Colon (tissue), 2 donors: ENCODE measurements around the gene DSE.

Experiments
- FAIRE-seq: peaks from 2 replicates; lab custom pipeline; 2012; peaks lifted over from hg19 to GRCh38; lab: Jason Lieb, UNC
- donor health status: control.
- donor health status: control.

The DSE gene

GRCh38 chr6:116449565-116449964 is 78.8 kb downstream of the DSE start:
- no peak for FAIRE-seq

GRCh38 chr6:116450185-116450710 is 79.5 kb downstream of the DSE start:
- no peak for FAIRE-seq

GRCh38 chr6:116450769-116451740 is 80.3 kb downstream of the DSE start:
- FAIRE-seq, result no peak

GRCh38 chr6:116451916-116452315 is 81.2 kb downstream of the DSE start:
- FAIRE-seq, result no peak

GRCh38 chr6:116452531-116452930 is 81.8 kb downstream of the DSE start:
- FAIRE-seq, result no peak

DNA sequence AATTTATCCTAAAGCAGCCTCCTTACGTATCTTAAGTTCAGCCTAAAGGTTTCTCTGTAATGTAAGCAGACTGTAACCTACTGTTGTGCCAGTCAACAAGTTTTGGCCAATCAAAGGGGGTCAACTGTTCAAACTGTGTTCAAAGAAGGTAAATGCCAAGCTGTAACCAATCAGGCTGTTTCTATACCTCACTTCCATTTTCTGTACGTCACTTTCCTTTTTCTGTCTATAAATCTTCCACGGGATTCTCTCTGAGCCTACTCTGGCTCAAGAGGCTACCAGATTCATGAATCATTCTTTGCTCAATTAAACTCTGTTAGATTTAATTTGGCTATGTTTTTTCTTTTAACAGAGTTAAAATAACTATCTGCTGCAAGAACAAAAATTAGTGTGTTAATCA is 85.4 kb downstream of the DSE start:
- FAIRE-seq, result no peak

DNA sequence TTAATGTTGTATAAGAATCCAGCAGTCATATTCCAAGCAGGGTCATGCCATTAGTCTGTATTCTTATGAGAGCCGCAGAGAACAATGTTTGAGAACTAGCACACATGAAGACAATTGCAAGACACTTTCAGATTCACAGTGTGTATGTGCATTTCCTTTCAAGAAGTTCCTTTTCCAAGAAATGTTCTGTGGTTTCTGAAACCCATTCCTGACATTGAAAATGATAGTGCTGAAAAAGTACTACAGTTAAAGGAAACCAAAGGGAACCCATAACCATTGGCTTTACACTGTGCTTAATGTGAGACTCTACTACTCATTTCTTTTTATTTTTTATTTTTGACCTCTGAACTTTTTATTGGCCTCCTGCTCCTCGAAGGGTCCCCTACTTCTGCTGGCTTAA is 86.2 kb downstream of the DSE start:
- no peak for FAIRE-seq

DNA sequence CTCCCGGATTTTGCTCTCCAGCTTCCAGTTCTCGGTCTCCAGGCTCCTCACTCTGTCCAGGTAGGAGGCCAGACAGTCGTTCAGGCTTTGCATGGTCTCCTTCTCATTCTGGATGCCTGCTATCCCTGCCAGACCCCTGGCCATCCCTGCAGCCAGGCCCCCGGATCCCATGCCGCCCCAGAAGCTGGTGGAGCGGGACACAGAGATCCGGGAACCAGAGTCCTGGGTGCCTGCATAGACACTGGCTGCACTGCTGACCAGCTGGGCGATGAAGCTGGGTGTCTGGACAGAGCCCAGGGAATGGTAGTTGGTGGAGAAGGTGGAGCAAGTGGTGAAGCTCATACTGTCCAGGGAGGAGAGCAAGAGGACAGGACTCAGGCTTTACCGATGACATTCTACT is 87.5 kb downstream of the DSE start:
- no peak for FAIRE-seq

- FAIRE-seq, result no peak
Observed at GRCh38 chr6:116459927-116460326, 89.2 kb downstream of the DSE start.

GRCh38 chr6:116461331-116461931 is 90.7 kb downstream of the DSE start, which contains the start of gene CALHM6:
CALHM6 (plus strand) TSS chr6:116461375; CDS start chr6:116461930, 555 bp downstream.
- no peak for FAIRE-seq

- no peak for FAIRE-seq
Observed at GRCh38 chr6:116461932-116462885, 91.5 kb downstream of the DSE start.

- FAIRE-seq, result no peak
Observed at GRCh38 chr6:116463301-116463700, 92.6 kb downstream of the DSE start.

GRCh38 chr6:116465246-116465645 is 94.5 kb downstream of the DSE start:
- no peak for FAIRE-seq

- FAIRE-seq, result no peak
Observed at GRCh38 chr6:116467096-116467495, 96.3 kb downstream of the DSE start.

- no peak for FAIRE-seq
Observed at GRCh38 chr6:116467514-116467913, 96.8 kb downstream of the DSE start.

- FAIRE-seq, result no peak
Observed at GRCh38 chr6:116468293-116468692, 97.5 kb downstream of the DSE start.

- FAIRE-seq, result no peak
Observed at GRCh38 chr6:116471531-116471930, 100.8 kb downstream of the DSE start.

DNA sequence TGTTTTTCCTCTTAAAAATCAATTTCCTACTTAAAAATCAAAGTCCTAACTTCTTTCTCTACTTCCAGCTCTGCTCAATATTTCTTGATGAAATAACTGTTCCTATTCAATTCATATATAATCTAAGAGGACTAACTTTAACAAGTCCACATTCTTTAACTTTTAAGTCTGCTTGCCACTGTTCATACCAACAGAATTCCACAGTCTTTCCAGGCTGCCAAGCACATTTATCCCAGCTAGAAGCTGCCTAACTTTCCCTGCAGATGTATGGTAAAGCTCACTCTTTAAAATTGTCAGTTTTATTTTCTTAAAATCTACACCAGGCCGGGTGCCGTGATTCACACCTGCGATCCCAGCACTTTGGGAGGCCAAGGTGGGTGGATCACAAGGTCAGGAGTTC is 102.0 kb downstream of the DSE start:
- FAIRE-seq, result no peak

- no peak for FAIRE-seq
Observed at GRCh38 chr6:116475141-116475540, 104.4 kb downstream of the DSE start.

GRCh38 chr6:116476002-116476678 is 105.4 kb downstream of the DSE start:
- no peak for FAIRE-seq

GRCh38 chr6:116482780-116483179 is 112.0 kb downstream of the DSE start:
- FAIRE-seq, result no peak
